GM19463 (cell line): ENCODE data around the gene SLC8A1.

Experiments
- ATAC-seq: cut with Tn5 transposase; IDR thresholded peaks from one replicate; pipeline ENCODE4 v1.9.1; 2021; ENCODE audit warnings: mild to moderate bottlenecking, moderate library complexity; ENCODE audit not compliant: unreplicated experiment

Gene SLC8A1

GRCh38 chr2:40248294-40248693 lies 203.6 kb downstream of the SLC8A1 start:
- no peak for ATAC-seq

- ATAC-seq: peak; percentile 78
Measured at GRCh38 chr2:40244675-40245074, 207.2 kb downstream of the SLC8A1 start.

- ATAC-seq: no peak
Measured at GRCh38 chr2:40244251-40244650, 207.6 kb downstream of the SLC8A1 start.

- ATAC-seq: no peak
Measured at GRCh38 chr2:40243581-40244187, 208.2 kb downstream of the SLC8A1 start.

- no peak for ATAC-seq
Measured at GRCh38 chr2:40242315-40242714, 209.6 kb downstream of the SLC8A1 start.

GRCh38 chr2:40240070-40240469 lies 211.8 kb downstream of the SLC8A1 start:
- no peak for ATAC-seq

- no peak for ATAC-seq
Measured at GRCh38 chr2:40230707-40231432, 221.0 kb downstream of the SLC8A1 start.

GRCh38 chr2:40230186-40230585 lies 221.7 kb downstream of the SLC8A1 start:
- no peak for ATAC-seq

GRCh38 chr2:40228310-40228709 lies 223.6 kb downstream of the SLC8A1 start:
- ATAC-seq: no peak

- ATAC-seq: no peak
Measured at GRCh38 chr2:40227210-40227609, 224.7 kb downstream of the SLC8A1 start.

GRCh38 chr2:40226637-40227036 lies 225.3 kb downstream of the SLC8A1 start:
- ATAC-seq: no peak

GRCh38 chr2:40225670-40226210 lies 226.2 kb downstream of the SLC8A1 start:
- no peak for ATAC-seq

- no peak for ATAC-seq
Measured at GRCh38 chr2:40224318-40224717, 227.6 kb downstream of the SLC8A1 start.

GRCh38 chr2:40220177-40220925 lies 231.5 kb downstream of the SLC8A1 start:
- no peak for ATAC-seq

GRCh38 chr2:40219141-40219540 lies 232.7 kb downstream of the SLC8A1 start:
- no peak for ATAC-seq

GRCh38 chr2:40218679-40219078 lies 233.2 kb downstream of the SLC8A1 start:
- ATAC-seq: no peak

GRCh38 chr2:40213619-40214018 lies 238.3 kb downstream of the SLC8A1 start:
- ATAC-seq: no peak

GRCh38 chr2:40213071-40213470 lies 238.8 kb downstream of the SLC8A1 start:
- no peak for ATAC-seq

- no peak for ATAC-seq
Measured at GRCh38 chr2:40210968-40211353, 240.9 kb downstream of the SLC8A1 start.

- no peak for ATAC-seq
Measured at GRCh38 chr2:40210344-40210967, 241.4 kb downstream of the SLC8A1 start.

GRCh38 chr2:40209761-40210160 lies 242.1 kb downstream of the SLC8A1 start:
- ATAC-seq: no peak
